HG02973 (cell line): ENCODE data around the gene UFC1.

Source experiments
- ATAC-seq: cut with Tn5 transposase; IDR thresholded peaks from one replicate; pipeline ENCODE4 v1.9.1; 2021; ENCODE audit warnings: moderate library complexity; ENCODE audit not compliant: unreplicated experiment

UFC1 gene

GRCh38 chr1:161168906-161169305, 15.1 kb downstream of the UFC1 start:
- no peak for ATAC-seq

GRCh38 chr1:161171191-161171590, 17.4 kb downstream of the UFC1 start:
- no peak for ATAC-seq

- no peak for ATAC-seq
These were observed 17.9 kb downstream of the UFC1 start for GRCh38 chr1:161171696-161172095.

DNA sequence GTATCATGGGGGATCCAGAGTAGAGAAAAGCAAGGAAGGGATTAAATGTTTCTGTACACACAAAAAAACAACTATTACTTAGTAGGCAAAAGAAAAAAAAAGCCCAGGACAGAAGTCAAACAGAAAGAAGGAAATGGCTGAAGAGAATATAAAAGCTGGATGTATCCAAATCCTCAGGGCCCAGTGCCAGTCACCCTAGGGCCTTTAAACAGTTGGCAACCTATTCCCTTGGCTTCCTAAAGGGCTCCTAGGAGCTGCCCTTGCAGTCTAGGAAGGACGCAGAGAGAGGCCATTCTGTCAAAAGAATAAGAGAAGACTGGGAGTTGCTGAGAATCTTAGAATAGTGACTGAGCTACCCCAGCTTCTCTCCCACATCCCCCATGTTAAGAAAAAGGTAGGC, 18.6 kb downstream of the UFC1 start:
- ATAC-seq, result no peak

DNA sequence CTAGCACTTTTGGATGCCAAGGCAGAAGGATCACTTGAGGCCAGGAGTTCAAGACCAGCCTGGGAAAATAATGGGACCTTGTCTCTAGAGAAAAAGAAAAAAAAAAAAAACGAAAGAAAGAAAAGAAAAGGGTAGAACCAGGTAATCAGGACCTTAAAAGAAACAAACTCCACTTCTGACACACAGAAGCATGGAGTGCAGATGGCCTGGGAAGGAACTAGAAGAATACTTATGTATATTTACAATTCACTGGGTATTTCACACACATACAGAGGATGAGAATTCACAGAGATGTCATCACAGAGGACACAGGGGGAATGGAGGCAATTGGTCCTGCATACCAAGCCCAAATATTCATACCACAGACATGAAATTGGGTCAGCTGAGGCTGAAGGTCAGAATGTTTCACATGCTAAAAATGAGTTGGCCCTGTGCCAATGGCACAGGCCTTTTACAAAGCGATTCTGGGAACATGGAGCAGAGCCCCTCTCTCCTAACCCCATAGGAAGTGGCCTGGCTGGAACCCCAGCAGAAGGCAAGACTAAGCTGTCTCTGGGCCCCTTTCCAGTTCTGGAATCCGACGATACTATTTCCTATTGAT, 19.1 kb downstream of the UFC1 start:
- ATAC-seq, result no peak

DNA sequence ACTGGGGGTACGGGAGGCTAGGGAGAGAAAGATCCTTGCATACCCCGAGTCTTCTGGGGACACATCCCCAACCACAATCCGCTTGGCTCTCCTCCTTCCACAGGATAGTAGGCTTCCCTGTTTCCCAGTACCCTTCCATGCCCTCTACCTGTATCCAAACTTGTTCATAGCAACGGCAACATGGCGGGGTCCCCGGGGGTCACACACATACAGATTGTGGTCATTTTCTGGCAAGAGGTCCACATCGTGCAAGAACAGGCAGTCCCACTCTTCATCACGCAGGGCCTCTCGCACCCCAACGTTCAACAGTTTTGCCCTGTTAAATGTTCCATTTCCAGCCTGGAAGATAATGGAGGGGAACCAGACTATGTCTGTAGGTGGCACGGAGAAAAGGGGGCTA, 19.9 kb downstream of the UFC1 start:
- ATAC-seq, result no peak

GRCh38 chr1:161174911-161175310, 21.1 kb downstream of the UFC1 start:
- ATAC-seq, result no peak

GRCh38 chr1:161175771-161176453, 22.1 kb downstream of the UFC1 start:
- ATAC-seq, result no peak

DNA sequence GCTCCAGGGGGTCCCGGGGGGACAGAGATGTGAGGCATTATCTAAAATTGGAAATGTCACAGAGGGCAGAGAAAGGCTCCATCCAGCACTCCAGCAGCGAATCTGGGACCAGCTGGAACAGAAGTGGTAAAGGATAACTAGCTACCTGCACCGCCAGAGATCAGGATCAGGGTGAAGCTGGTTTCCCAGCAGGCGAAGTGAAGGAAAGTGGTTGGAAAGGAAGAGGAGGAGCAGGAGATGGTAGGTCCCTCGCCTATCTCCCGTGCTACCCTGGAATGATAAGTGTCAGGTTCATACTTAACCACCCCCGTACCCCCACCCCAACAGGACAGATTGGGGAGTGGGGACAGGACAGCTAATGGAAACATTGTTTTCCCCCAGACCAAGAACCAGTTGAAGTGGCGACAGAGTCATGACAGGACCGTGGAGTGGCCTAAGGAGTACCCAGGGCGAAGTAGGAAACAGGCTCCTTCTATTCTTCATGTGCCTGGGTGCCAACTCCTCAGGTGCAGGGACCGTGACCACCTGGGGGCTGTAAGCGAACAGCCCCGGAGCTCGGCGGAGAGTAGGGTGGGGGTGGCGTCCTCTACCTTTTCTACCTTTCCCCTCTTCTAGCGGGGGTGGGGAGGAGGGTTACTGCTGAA, 22.8 kb downstream of the UFC1 start:
- ATAC-seq, result no peak

GRCh38 chr1:161177112-161177935, 23.5 kb downstream of the UFC1 start, which contains the start of gene B4GALT3:
Gene B4GALT3, minus strand, starts transcription at chr1:161177507. Its CDS starts 1,447 bp downstream, at chr1:161176060.
- ATAC-seq, result peak; percentile 66

GRCh38 chr1:161177936-161178244, 24.1 kb downstream of the UFC1 start:
- ATAC-seq, result no peak

GRCh38 chr1:161179698-161180097, 25.9 kb downstream of the UFC1 start:
- no peak for ATAC-seq

- ATAC-seq, result no peak
These were observed 26.9 kb downstream of the UFC1 start for GRCh38 chr1:161180639-161181038.

DNA sequence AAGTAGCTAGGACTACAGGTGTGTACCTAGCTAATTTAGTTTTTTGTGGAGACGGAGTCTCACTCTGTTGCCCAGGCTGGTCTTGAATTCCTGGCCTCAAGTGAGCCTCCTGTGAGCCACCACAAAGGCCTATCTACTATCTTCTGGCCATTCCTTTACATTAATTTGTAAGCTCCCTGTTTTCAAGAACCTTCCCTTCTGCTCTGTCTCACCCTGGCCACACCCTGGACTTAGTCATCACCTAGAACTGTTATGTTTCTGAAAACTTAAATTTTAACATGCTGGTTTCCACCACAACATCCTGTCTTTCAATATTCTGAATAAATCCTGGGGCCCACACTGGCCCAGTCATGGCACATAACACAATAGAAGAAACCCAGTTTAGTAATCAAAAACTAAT, 28.4 kb downstream of the UFC1 start:
- ATAC-seq, result peak; percentile 38

DNA sequence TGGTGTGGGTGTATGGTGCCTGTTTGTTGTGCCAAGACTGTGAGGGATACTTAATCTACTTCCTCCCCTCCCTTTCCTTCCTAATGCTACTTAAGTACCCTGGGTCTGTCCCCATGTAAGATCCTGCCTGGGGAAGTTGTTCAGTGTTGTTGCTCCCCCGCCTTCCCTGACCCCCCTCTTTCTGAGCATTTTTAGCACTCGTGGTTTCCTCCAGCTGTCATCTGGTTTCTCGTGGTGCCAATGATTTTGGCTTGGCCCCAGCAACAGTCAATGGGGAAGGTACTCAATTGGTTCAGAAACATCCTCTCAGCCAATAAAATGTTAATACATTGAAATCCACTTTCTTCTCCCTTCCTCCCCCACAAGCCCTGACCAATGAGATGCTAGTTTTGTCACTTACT, 31.5 kb downstream of the UFC1 start:
- ATAC-seq, result peak; percentile 54

DNA sequence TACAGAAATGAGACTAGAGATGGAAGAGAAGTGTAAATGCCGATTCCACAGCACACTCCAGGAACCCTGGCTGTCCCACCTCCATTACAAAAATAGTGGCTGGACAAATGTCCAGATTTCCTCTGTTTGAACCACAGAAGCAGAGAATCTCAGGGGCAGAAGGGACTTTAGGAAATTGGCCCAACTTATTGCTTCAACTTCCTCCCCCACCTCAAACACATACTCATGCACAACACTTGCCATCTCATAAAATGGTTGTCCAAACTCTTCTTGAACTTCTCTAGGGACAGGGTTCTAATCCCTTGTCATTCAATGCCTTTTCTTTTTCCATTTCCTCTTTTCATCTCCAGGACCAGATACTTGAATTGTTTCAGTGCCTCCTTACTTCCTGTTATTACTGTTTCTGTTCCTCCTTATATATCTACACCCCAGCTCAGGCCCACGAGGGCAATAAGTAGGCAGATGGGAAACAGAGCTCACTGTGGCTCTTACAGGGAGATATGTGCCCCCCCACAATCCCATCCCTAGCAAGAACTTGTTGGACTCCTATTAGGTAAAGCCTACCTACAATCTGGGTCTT, 32.0 kb downstream of the UFC1 start:
- peak; percentile 34 for ATAC-seq

DNA sequence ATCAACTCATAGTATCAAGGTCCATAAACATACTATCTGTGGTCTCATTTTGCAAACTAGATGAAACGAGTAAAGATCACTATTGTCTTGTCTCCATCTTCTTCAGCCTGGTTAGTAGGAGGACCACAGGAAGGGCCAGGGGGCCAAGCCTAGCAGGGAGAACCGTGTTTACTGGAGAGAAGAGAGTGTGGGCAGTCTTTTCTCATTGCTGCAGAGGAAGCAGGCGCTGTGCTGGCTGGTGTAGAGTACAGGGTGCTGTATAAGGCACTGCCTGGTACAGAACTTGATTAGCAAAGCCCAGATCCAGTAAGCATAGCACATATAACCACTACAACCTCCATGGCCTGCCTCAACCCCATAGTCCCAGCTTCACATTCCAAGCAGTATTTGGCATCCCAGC, 33.5 kb downstream of the UFC1 start:
- ATAC-seq, result no peak

GRCh38 chr1:161188381-161188780, 34.6 kb downstream of the UFC1 start:
- no peak for ATAC-seq

- ATAC-seq, result no peak
These were observed 35.3 kb downstream of the UFC1 start for GRCh38 chr1:161189036-161189435.

GRCh38 chr1:161190962-161191521, 37.3 kb downstream of the UFC1 start:
- ATAC-seq, result no peak

DNA sequence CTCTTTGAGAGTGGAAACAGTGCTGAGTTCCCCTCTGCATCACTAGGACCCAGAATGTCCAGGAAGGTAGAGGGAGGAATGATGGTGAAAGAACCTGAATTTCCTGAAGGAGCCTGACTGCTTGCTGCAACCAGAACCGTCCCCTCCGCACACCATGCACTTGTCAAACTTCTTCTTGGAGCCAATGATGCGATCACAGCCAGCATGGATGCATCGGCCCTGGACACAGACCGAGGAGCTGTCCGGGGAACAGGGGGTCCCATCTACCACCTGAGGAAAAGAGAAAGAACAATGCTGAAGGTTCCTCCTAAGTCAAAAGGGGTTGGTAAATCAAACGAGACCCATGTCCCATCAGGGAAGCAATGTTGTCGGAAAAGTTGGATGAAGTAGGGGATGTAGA, 38.2 kb downstream of the UFC1 start:
- no peak for ATAC-seq
